Bone marrow (tissue), 2 donors: ENCODE data around the gene FAM50B.

Experiments used
- DNase-seq, 2 donors: peaks; one replicate each; lab custom pipeline; 2025; lab: John Stamatoyannopoulos, UW

FAM50B gene

GRCh38 chr6:3819161-3820110, 29.7 kb upstream of the FAM50B start:
- no peak for DNase-seq

GRCh38 chr6:3820563-3820962, 28.6 kb upstream of the FAM50B start:
- no peak for DNase-seq

GRCh38 chr6:3822747-3823445, 26.3 kb upstream of the FAM50B start:
- DNase-seq: no peak

GRCh38 chr6:3823671-3824070, 25.5 kb upstream of the FAM50B start:
- no peak for DNase-seq

- no peak for DNase-seq
Measured at GRCh38 chr6:3825331-3825831, 23.8 kb upstream of the FAM50B start.

- no peak for DNase-seq
Measured at GRCh38 chr6:3825851-3826581, 23.2 kb upstream of the FAM50B start.

- DNase-seq: no peak
Measured at GRCh38 chr6:3829285-3829684, 19.9 kb upstream of the FAM50B start.

GRCh38 chr6:3830806-3831205, 18.4 kb upstream of the FAM50B start:
- no peak for DNase-seq

GRCh38 chr6:3831761-3832530, 17.2 kb upstream of the FAM50B start:
- DNase-seq: no peak

GRCh38 chr6:3835055-3835731, 14.0 kb upstream of the FAM50B start:
- DNase-seq: no peak

- DNase-seq: no peak
Measured at GRCh38 chr6:3835785-3836184, 13.4 kb upstream of the FAM50B start.

GRCh38 chr6:3836566-3836965, 12.6 kb upstream of the FAM50B start:
- no peak for DNase-seq

- no peak for DNase-seq
Measured at GRCh38 chr6:3837781-3838180, 11.4 kb upstream of the FAM50B start.

- no peak for DNase-seq
Measured at GRCh38 chr6:3838992-3839867, 9.9 kb upstream of the FAM50B start.

GRCh38 chr6:3841066-3841454, 8.1 kb upstream of the FAM50B start:
- no peak for DNase-seq

- DNase-seq: no peak
Measured at GRCh38 chr6:3841711-3842565, 7.2 kb upstream of the FAM50B start.

GRCh38 chr6:3843379-3844096, 5.6 kb upstream of the FAM50B start:
- no peak for DNase-seq

GRCh38 chr6:3844097-3844463, 5.1 kb upstream of the FAM50B start:
- DNase-seq: no peak
